Spleen (tissue), 11 donors: ENCODE data around the gene CMSS1. TPM values are rescaled to one million over a fixed set of nuclear protein-coding genes. Genes with fewer than 3 reads are reported as not detected.

ENCODE experiments used
- DNase-seq: peaks from one replicate; pipeline ENCODE4 v3.0.0-alpha.2; 2020
- H3K27ac ChIP-seq, 8 donors: fragments of 200-600 bp; sonication (generic) in 7 of 8; 1 replicate in 4 of 8; 2 replicates in 4 of 8; pipeline versions ENCODE4 v1.5.0 to v1.8.0; 2016 to 2021; ENCODE audit warnings: inconsistent platforms in 4 of 8, mild to moderate bottlenecking in 4 of 8, moderate library complexity in 1 of 8
- H3K27me3 ChIP-seq, 7 donors: fragments of 200-600 bp; sonication (generic) in 6 of 7; replicated peaks in 1 of 7; 1 replicate in 4 of 7; 2 replicates in 3 of 7; pipeline versions ENCODE4 v1.5.0 to v1.8.0; 2016 to 2021; ENCODE audit warnings: inconsistent platforms in 3 of 7, mild to moderate bottlenecking in 1 of 7
- H3K36me3 ChIP-seq, 6 donors: fragments of 200-600 bp; sonication (generic) in 5 of 6; 1 replicate in 4 of 6; 2 replicates in 2 of 6; pipeline versions ENCODE4 v1.5.0 to v1.8.0; 2016 to 2021; ENCODE audit warnings: inconsistent platforms in 2 of 6
- H3K4me1 ChIP-seq, 6 donors: fragments of 200-600 bp; sonication (generic) in 5 of 6; 1 replicate in 3 of 6; 2 replicates in 3 of 6; pipeline versions ENCODE4 v1.5.0 to v1.8.0; 2016 to 2021; ENCODE audit warnings: inconsistent platforms in 3 of 6
- H3K4me3 ChIP-seq, 8 donors: fragments of 200-600 bp; sonication (generic) in 7 of 8; 1 replicate in 4 of 8; 2 replicates in 4 of 8; pipeline versions ENCODE4 v1.5.0 to v1.8.0; 2016 to 2021; ENCODE audit warnings: inconsistent platforms in 4 of 8, mild to moderate bottlenecking in 4 of 8, moderate library complexity in 2 of 8
- H3K9me3 ChIP-seq, 8 donors: fragments of 200-600 bp; sonication (generic) in 7 of 8; 1 replicate in 4 of 8; 2 replicates in 4 of 8; pipeline versions ENCODE4 v1.5.0 to v1.8.0; 2016 to 2021; ENCODE audit warnings: inconsistent platforms in 4 of 8
- POLR2A ChIP-seq, 3 donors: fragments of 450-650 bp; IDR thresholded peaks; one replicate each; pipeline ENCODE4 v1.5.1; 2017; ENCODE audit warnings: antibody characterized with exemption in 3 of 3, mild to moderate bottlenecking in 1 of 3
- POLR2AphosphoS5 ChIP-seq, 3 donors: sonication (generic); formaldehyde crosslinking; IDR thresholded peaks; one replicate each; pipeline ENCODE4 v1.5.1; 2017; ENCODE audit warnings: antibody characterized with exemption in 3 of 3
- WGBS, 5 donors: extraction: QIAGEN DNeasy Blood & Tissue Kit in 3 of 5; methylation state at CpG; one replicate each; pipeline versions ENCODE4 v1.1.5 to v1.1.7; 2013 to 2018; 5-methylcytosine and 5-hydroxymethylcytosine counted together
- intact Hi-C: fragments of 100-400 bp; cut with DNase I; formaldehyde crosslinking; loops from one replicate; pipeline ENCODE4 v1.15.0; 2023; ENCODE audit warnings: low total_unique reads
- polyA plus RNA-seq, 3 donors: library from polyadenylated mRNA; stranded (reverse); fragments of 200-250 nt; gene quantifications; one replicate each; pipeline ENCODE4 v1.2.1, GENCODE V29; 2013
- total RNA-seq, 7 donors: library from RNA; depleted of rRNA in 3 of 7; stranded (reverse); fragments of >200 nt in 3 of 7; fragmentation: NEBNext Ultra II Directional in 4 of 7; extraction: Animal tissue kit (Norgen Biotek cat#: 25700) in 4 of 7; gene quantifications; one replicate each; pipeline versions ENCODE4 v1.1.0 to v1.2.1, GENCODE V29; 2016 to 2021
- TF ChIP-seq, protein P1 (sequence below), 11 experiments: fragments of 200-600 bp in 7 of 11; fragments of 450-650 bp in 4 of 11; sonication (generic) in 4 of 11; IDR thresholded peaks in 8 of 11; conservative IDR thresholded peaks in 3 of 11; 1 replicate in 7 of 11; 2 replicates in 4 of 11; pipeline versions ENCODE4 v1.4.0 to v1.8.0; 2016 to 2021; ENCODE audit warnings: antibody characterized with exemption in 11 of 11, inconsistent platforms in 4 of 11, mild to moderate bottlenecking in 1 of 11
- donor health status: healthy with polysubstance abuse.
- donor health status: DM: no; HTN: no; CAD: no; lungs with moderate emphysema.
- donor health status: DM: no; HTN: no; CAD: no.
- donor health status: Bipolar disorder and iron deficiency.
- donor health status: healthy.
- donor health status: DM: no; HTN: no; CAD: no.
- donor health status: DM: yes; HTN: yes; CAD: no.

The CMSS1 gene
- total and polyA plus RNA-seq, 10 donors, result 6.9 to 30.1 (median 20.0) TPM

GRCh38 chr3:99833617-99834205 is 16.0 kb downstream of the CMSS1 start:
- TF ChIP-seq POLR2AphosphoS5 (IDR thresholded peaks at IDR 0.05) (no peak), POLR2A (IDR thresholded peaks at IDR 0.05) (no peak)
- TF ChIP-seq, protein P1, sequence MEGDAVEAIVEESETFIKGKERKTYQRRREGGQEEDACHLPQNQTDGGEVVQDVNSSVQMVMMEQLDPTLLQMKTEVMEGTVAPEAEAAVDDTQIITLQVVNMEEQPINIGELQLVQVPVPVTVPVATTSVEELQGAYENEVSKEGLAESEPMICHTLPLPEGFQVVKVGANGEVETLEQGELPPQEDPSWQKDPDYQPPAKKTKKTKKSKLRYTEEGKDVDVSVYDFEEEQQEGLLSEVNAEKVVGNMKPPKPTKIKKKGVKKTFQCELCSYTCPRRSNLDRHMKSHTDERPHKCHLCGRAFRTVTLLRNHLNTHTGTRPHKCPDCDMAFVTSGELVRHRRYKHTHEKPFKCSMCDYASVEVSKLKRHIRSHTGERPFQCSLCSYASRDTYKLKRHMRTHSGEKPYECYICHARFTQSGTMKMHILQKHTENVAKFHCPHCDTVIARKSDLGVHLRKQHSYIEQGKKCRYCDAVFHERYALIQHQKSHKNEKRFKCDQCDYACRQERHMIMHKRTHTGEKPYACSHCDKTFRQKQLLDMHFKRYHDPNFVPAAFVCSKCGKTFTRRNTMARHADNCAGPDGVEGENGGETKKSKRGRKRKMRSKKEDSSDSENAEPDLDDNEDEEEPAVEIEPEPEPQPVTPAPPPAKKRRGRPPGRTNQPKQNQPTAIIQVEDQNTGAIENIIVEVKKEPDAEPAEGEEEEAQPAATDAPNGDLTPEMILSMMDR (IDR thresholded peaks at IDR 0.05 in 8 of 11, conservative IDR thresholded peaks at IDR 0.05 in 3 of 11), result no peak
- WGBS, 5 donors, result 55 to 70% (median 64%) methylated on average over 4 of the region's 4 CpGs
- DNase-seq, result no peak
- H3K27ac ChIP-seq, result peak overlapping the region in 1 of 8 donors; percentile 14
- intact Hi-C loops, result loop anchor here (5.0 to 10.0 kb wide), 3 partner anchors 231 to 761 kb away; no protein-coding TSS in a partner anchor
- H3K36me3 ChIP-seq, result no peaks in the 10 kb centered on the region
- H3K27me3 ChIP-seq, result no peaks in the 10 kb centered on the region
- peaks cover 0 to 34% (median 4%) of the 10 kb centered on the region in 6 donors for H3K4me1 ChIP-seq
- no peaks in the 10 kb centered on the region for H3K9me3 ChIP-seq
- no peak overlapping the region for H3K4me3 ChIP-seq

DNA sequence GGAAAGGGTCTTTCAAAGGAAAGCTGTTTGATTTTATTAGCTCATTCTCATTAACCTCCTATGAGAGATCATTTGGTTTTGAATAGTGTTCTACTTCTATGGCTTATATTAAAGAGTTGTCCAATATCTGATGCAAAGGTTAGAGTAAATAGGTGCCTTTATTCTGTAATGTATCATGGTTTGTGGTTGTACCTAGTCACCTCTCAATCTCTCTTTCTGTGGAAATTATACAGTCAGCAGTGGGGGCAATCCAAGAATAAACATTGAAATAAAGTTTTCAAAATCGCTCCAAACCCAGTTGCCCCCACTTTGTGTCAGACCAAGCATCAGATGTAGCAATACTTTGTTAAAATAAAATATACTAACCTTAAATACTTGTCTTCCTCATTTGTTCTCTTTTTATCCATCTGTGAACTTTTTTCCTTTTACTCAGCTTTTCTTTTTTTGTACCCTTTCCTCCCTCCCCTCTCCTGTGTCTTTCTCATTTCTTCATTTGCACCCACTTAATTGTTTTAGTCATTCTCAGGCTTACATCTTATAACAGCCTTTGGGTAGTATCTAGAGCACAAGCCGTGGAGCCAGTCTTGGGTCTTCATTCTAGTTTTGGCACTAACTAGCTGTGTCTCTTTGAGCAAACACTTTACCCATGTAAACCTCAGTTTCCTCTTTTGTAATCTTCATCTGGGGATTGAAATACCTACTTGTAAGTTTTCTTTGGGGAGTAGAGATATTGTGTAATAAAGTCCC is 16.7 kb downstream of the CMSS1 start:
- TF ChIP-seq, protein P1 (IDR thresholded peaks at IDR 0.05 in 8 of 11, conservative IDR thresholded peaks at IDR 0.05 in 3 of 11), result no peak
- no peak for TF ChIP-seq POLR2AphosphoS5 (IDR thresholded peaks at IDR 0.05)
- no peak for TF ChIP-seq POLR2A (IDR thresholded peaks at IDR 0.05)
- peaks cover 0 to 34% (median 4%) of the 10 kb centered on the region in 6 donors for H3K4me1 ChIP-seq
- no peak overlapping the region for H3K4me3 ChIP-seq
- WGBS, 5 donors, result 69 to 91% (median 84%) methylated on average over 2 of the region's 2 CpGs
- no peak overlapping the region for H3K27ac ChIP-seq
- intact Hi-C loops, result loop anchor here (5.0 to 10.0 kb wide), 3 partner anchors 230 to 760 kb away; no protein-coding TSS in a partner anchor
- H3K36me3 ChIP-seq, result no peaks in the 10 kb centered on the region
- no peaks in the 10 kb centered on the region for H3K9me3 ChIP-seq
- no peak for DNase-seq
- H3K27me3 ChIP-seq, result no peaks in the 10 kb centered on the region

DNA sequence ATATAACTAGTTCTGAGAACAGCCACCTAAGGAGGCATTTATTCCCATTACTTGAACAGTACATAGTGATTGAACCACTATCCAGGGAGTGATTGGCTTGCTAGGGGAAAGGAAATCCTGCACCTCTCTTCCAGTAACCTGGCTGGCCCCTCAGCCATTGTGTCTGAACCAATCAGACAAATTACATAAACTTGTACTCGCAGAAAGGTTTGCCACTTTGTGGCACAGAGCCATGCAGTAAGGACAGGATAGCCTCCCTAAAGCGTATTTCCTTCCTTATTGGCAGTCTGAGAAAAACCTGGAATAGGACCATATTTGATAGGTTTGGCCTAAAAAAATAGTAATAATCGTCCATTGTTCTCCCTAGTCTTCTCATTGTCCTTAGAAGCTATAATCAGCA is 19.0 kb downstream of the CMSS1 start:
- intact Hi-C loops, result loop anchor here (10.0 kb wide), 2 partner anchors 228 to 758 kb away; no protein-coding TSS in a partner anchor
- no peak overlapping the region for H3K4me3 ChIP-seq
- no peak for DNase-seq
- H3K9me3 ChIP-seq, result no peaks in the 10 kb centered on the region
- no peak overlapping the region for H3K27ac ChIP-seq
- H3K4me1 ChIP-seq, result peaks cover 0 to 34% (median 4%) of the 10 kb centered on the region in 6 donors
- TF ChIP-seq, protein P1 (IDR thresholded peaks at IDR 0.05 in 8 of 11, conservative IDR thresholded peaks at IDR 0.05 in 3 of 11), result no peak
- TF ChIP-seq POLR2AphosphoS5 (IDR thresholded peaks at IDR 0.05) (no peak), POLR2A (IDR thresholded peaks at IDR 0.05) (no peak)
- peaks cover 0 to 4% (median 0%) of the 10 kb centered on the region in 6 donors for H3K36me3 ChIP-seq
- WGBS, 5 donors, result 63 to 86% (median 73%) methylated on average over 3 of the region's 3 CpGs
- no peaks in the 10 kb centered on the region for H3K27me3 ChIP-seq

DNA sequence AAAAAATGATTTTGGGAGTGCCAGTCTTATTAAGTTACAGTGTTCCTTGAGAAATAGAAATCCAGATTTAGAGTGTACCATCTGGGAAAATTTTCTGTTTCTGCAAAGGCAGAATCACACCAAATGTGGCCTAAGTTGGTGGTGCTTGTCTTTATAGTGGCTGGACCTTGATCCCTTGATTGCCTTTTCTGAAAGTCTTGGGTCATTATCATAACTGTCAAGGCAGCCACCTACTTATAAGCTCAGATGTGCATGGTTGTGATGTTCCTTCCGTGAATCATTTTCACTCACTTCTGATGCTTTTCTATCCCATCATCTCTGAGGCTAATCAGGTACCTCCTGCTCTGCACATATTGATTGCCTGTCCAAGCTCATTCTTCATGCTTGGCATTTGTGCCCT is 20.1 kb downstream of the CMSS1 start:
- peaks cover 0 to 29% (median 4%) of the 10 kb centered on the region in 6 donors for H3K4me1 ChIP-seq
- no peak overlapping the region for H3K4me3 ChIP-seq
- intact Hi-C loops, result loop anchor here (10.0 kb wide), 2 partner anchors 227 to 757 kb away; no protein-coding TSS in a partner anchor
- H3K9me3 ChIP-seq, result no peaks in the 10 kb centered on the region
- no peak for TF ChIP-seq POLR2AphosphoS5 (IDR thresholded peaks at IDR 0.05)
- no peak for TF ChIP-seq POLR2A (IDR thresholded peaks at IDR 0.05)
- TF ChIP-seq, protein P1 (IDR thresholded peaks at IDR 0.05 in 8 of 11, conservative IDR thresholded peaks at IDR 0.05 in 3 of 11), result no peak
- no peaks in the 10 kb centered on the region for H3K27me3 ChIP-seq
- WGBS, 5 donors, result 91 to 100% (median 96%) methylated on average over 1 of the region's 1 CpG
- peaks cover 0 to 4% (median 0%) of the 10 kb centered on the region in 6 donors for H3K36me3 ChIP-seq
- no peak overlapping the region for H3K27ac ChIP-seq
- no peak for DNase-seq
